GM10266 (cell line): ENCODE results near the gene GOLT1B.

ENCODE experiments used
- DNase-seq: peaks from one replicate; pipeline ENCODE4 v3.0.0; 2012; ENCODE audit errors: extremely low spot score
- TF ChIP-seq, protein P1 (sequence below): IDR thresholded peaks from 2 replicates; pipeline ENCODE4 v1.5.1; 2012; ENCODE audit warnings: mild to moderate bottlenecking, low read depth; ENCODE audit not compliant: control insufficient read depth, insufficient read depth; ENCODE audit errors: missing control alignments

The GOLT1B gene

DNA sequence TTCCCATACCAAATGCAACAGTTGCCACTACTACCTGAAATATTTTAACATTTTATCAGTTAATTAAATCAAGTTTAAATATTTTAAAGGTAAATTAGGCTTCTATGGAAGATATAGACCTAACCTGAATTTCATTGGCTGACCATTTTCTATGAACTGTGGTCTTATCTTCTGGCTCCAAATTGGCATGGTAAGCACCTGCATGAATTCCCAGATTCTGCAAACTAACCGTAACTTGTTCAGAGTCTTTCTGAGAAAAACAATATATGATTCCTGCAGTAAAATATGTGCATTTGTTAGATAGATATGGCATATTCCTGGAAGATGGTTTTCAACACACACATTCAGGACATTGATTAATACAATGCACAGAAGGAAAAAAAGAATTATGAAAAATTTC lies 26.0 kb upstream of the GOLT1B start:
- TF ChIP-seq, protein P1, sequence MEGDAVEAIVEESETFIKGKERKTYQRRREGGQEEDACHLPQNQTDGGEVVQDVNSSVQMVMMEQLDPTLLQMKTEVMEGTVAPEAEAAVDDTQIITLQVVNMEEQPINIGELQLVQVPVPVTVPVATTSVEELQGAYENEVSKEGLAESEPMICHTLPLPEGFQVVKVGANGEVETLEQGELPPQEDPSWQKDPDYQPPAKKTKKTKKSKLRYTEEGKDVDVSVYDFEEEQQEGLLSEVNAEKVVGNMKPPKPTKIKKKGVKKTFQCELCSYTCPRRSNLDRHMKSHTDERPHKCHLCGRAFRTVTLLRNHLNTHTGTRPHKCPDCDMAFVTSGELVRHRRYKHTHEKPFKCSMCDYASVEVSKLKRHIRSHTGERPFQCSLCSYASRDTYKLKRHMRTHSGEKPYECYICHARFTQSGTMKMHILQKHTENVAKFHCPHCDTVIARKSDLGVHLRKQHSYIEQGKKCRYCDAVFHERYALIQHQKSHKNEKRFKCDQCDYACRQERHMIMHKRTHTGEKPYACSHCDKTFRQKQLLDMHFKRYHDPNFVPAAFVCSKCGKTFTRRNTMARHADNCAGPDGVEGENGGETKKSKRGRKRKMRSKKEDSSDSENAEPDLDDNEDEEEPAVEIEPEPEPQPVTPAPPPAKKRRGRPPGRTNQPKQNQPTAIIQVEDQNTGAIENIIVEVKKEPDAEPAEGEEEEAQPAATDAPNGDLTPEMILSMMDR, result no peak
- no peak for DNase-seq

DNA sequence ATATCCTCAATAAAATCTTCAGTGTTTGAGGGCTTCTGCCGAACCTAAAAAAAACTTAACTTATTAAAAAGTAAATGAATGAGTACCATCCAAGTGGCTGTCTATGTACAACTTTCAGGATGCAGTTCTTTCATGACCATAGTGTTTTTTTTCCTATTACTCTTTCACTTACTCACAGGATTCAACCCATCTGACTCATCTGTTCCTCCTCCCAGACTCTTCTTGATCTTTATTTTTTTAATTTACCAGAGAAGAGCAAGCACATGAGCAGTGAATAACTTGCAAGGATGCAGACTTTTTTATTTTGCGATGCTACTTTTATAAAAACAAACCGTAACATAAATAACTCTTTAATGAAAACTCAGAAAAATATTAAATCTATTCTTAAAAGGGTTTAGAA lies 24.6 kb upstream of the GOLT1B start:
- TF ChIP-seq, protein P1, result no peak
- DNase-seq, result no peak

DNA sequence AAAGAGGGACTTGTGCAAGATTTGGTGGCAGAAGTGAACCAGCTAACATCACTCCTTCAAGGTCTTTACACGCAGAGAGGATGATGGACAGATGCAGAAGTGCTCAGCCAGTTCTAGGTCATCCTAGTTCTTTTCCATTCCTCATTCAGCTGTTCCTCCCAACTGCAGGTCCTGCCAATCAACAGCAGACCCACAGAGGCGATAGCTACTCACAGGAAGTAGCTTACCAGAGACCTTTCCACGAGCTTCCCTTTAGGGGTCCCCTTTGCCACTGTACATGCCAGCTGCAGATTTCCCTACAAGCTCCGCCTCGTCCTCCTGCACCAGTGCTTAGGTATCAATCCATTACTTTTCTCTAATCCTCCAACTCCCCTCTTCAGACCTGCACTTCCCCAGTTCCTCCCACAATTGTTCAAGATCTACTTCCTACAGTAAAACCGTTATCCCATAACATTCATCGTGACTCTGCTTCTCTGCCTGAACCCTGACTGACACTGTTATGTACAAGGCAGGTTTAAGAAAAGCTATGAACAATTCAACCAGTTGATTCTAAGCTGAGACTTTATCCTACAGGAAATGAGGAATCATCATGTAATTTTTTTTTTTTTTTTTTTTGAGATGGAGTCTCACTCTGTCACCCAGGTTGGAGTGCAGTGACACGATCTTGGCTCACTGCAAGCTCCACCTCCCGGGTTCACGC lies 22.7 kb upstream of the GOLT1B start:
- TF ChIP-seq, protein P1, result no peak
- no peak for DNase-seq

DNA sequence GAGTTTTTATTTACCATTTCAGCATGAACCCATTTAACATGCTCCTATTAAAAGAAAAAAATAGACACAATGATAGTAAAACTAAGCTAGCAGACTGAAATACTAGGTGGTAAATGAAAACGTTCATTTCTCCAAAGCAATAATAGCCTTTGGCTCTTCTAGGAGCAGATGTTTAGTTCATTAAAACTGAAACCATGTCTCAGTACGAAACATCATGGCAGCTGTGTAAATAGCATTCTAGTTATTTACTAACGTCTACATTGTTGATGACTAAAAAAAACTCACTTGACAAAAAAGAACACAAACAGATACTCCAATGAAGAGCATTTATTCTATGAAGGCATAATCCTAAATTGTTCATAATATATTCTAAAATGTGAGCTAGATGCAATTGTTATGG lies 18.1 kb upstream of the GOLT1B start:
- TF ChIP-seq, protein P1, result no peak
- no peak for DNase-seq

DNA sequence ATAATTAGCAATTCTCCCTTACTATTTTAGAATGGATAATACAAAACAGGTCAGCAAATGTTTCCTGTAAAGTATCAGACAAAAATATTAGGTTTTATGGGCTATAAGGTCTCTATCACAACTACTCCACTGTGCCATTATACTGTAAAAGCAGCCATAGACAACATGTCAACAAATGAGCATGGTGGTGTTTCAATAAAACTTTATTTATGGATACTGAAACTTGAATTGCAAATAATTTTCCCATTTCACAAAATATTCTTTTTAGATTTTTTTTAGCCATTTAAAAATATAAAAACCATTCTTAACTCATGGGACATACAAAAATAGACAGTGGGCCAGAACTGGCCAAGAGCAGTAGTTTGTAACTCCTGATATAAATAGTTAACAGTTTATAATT lies 15.6 kb upstream of the GOLT1B start:
- no peak for DNase-seq
- TF ChIP-seq, protein P1, result no peak

DNA sequence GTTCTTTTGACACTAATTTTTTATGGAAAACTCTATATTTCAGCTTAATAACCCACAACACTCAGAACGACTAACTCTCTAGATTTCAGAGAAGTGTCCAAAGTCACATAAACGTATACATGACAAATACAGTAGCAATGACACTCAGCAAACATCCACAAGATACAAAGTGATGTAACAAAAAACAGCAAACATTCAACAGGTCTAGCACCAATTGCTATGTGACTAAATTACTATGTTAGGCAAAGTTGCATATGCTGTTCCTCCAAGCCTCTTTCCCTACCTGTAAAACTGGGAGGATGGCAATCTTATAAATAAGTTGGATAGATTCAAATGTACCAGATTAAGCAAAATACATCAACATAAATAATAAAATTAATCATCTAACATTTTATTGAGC lies 1.8 kb upstream of the GOLT1B start:
- DNase-seq, result no peak
- TF ChIP-seq, protein P1, result no peak

DNA sequence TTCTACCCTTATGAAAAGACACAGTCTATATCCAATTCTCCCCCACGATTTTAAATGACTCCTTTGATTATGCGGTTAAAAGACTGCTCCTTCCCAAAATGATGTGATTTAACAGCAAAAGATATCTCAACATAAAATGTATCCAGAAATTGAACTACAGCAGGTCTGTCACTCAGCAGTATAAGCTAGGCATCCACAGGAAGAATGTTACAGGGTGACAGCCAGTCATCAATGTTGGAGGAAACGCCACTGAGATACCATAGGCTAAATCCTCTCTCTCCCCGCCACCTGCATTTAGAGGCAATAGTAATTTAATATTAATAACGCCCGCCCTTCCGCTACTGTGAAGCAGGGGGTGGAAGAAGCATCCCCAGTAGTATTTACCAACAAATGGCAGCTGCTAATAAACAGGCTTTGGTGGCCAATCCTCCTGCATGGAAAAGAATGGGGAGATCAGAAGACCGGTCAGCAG lies 767 bp upstream of the GOLT1B start:
- TF ChIP-seq, protein P1, result no peak
- no peak for DNase-seq
